Type B pancreatic cell (in vitro differentiated cells): ENCODE data around the gene CPLX1. TPM values are rescaled to one million over a fixed set of nuclear protein-coding genes. Genes with fewer than 3 reads are reported as not detected.

ENCODE experiments used
- DNase-seq: peaks from one replicate; pipeline ENCODE4 v3.0.0; 2021; ENCODE audit warnings: mixed read lengths; ENCODE audit not compliant: unreplicated experiment; ENCODE audit errors: extremely low spot score
- H3K27ac Mint-ChIP-seq: 2 replicates; pipeline ENCODE4 v1.8.0; 2021; ENCODE audit warnings: mild to moderate bottlenecking, mixed read lengths
- H3K27me3 Mint-ChIP-seq: 2 replicates; pipeline ENCODE4 v1.8.0; 2021; ENCODE audit warnings: mixed read lengths
- H3K36me3 Mint-ChIP-seq: 2 replicates; pipeline ENCODE4 v1.8.0; 2021; ENCODE audit warnings: mixed read lengths
- H3K4me1 Mint-ChIP-seq: one replicate; pipeline ENCODE4 v1.8.0; 2021; ENCODE audit warnings: mixed read lengths; ENCODE audit not compliant: unreplicated experiment
- H3K4me3 Mint-ChIP-seq: 2 replicates; pipeline ENCODE4 v1.8.0; 2021; ENCODE audit warnings: mild to moderate bottlenecking, mixed read lengths
- H3K9me3 Mint-ChIP-seq: 2 replicates; pipeline ENCODE4 v1.8.0; 2021; ENCODE audit warnings: mixed read lengths
- total RNA-seq: library from RNA; stranded (reverse); gene quantifications from 2 replicates; pipeline ENCODE4 v1.2.1, GENCODE V29; 2021; ENCODE audit warnings: low replicate concordance
- TF ChIP-seq, protein P1 (sequence below): fragments of 200-600 bp; sonication (generic); conservative IDR thresholded peaks from 2 replicates; pipeline ENCODE4 v1.5.0; 2021; ENCODE audit warnings: antibody characterized with exemption, mild to moderate bottlenecking

Gene CPLX1
- total RNA-seq, 1 donor from 2014 or later = 5.6 TPM

DNA sequence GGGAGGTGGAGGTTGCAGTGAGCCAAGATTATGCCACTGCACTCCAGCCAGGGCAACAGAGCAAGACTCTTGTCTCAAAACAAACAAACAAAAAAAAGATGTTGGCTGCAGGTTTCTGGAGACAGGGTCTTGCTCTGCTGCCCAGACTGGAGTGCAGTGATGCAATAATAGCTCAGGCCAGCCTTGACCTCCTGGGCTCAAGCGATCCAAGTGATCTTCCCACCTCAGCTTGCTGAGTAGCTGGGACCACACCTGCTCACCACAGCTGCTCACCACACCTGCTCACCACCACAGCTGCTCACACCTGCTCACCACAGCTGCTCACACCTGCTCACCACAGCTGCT, 29.9 kb upstream of the CPLX1 start:
- no peak for DNase-seq
- H3K27ac Mint-ChIP-seq = no peak overlapping the region
- no peak overlapping the region for H3K4me3 Mint-ChIP-seq
- H3K36me3 Mint-ChIP-seq = peaks cover 15% of the 10 kb centered on the region
- no peaks in the 10 kb centered on the region for H3K4me1 Mint-ChIP-seq
- no peaks in the 10 kb centered on the region for H3K27me3 Mint-ChIP-seq
- no peaks in the 10 kb centered on the region for H3K9me3 Mint-ChIP-seq
- TF ChIP-seq, protein P1, sequence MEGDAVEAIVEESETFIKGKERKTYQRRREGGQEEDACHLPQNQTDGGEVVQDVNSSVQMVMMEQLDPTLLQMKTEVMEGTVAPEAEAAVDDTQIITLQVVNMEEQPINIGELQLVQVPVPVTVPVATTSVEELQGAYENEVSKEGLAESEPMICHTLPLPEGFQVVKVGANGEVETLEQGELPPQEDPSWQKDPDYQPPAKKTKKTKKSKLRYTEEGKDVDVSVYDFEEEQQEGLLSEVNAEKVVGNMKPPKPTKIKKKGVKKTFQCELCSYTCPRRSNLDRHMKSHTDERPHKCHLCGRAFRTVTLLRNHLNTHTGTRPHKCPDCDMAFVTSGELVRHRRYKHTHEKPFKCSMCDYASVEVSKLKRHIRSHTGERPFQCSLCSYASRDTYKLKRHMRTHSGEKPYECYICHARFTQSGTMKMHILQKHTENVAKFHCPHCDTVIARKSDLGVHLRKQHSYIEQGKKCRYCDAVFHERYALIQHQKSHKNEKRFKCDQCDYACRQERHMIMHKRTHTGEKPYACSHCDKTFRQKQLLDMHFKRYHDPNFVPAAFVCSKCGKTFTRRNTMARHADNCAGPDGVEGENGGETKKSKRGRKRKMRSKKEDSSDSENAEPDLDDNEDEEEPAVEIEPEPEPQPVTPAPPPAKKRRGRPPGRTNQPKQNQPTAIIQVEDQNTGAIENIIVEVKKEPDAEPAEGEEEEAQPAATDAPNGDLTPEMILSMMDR = no peak

DNA sequence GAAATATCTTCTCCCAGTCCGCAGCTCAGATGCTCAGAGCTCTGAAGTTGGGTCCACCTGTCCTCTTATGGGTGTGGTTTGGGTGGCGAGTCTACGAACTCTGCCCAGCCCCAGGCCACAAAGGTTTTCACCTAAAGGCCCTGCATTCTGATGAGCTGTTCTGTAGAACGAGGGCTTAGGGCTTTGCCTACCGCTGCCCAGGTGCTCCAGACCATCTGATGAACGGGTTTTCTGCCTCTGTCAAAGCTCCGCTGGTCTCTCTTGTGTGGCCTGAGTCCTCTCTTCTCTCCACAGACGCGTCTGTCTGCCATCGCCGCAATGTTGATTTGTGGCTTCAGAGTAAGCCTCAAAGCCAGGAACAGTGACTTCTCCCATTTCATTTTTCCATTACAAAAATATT, 28.4 kb upstream of the CPLX1 start:
- H3K27ac Mint-ChIP-seq = no peak overlapping the region
- no peak overlapping the region for H3K4me3 Mint-ChIP-seq
- no peak for DNase-seq
- H3K4me1 Mint-ChIP-seq = no peaks in the 10 kb centered on the region
- no peaks in the 10 kb centered on the region for H3K9me3 Mint-ChIP-seq
- peaks cover 12% of the 10 kb centered on the region for H3K36me3 Mint-ChIP-seq
- H3K27me3 Mint-ChIP-seq = no peaks in the 10 kb centered on the region
- TF ChIP-seq, protein P1 = no peak

DNA sequence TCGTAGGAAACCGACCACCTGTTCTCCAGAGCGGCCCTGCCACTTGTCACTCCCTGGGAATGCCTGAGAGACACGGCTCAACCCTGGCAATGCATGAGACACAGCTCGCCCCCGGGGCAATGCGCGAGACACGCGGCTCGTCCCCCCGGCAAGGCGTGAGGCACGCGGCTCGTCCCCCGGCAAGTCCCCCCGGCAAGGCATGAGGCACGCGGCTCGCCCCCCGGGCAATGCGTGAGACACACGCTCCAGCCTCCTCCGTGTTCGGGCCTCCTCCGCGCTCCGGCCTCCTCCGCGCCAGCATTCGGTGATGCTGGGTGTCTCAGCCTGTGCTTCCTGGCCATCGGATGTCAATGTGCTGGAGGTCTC, 27.5 kb upstream of the CPLX1 start:
- H3K4me1 Mint-ChIP-seq = no peaks in the 10 kb centered on the region
- H3K9me3 Mint-ChIP-seq = no peaks in the 10 kb centered on the region
- H3K36me3 Mint-ChIP-seq = peaks cover 15% of the 10 kb centered on the region
- H3K27me3 Mint-ChIP-seq = no peaks in the 10 kb centered on the region
- DNase-seq = no peak
- no peak overlapping the region for H3K27ac Mint-ChIP-seq
- TF ChIP-seq, protein P1 = no peak
- H3K4me3 Mint-ChIP-seq = no peak overlapping the region

DNA sequence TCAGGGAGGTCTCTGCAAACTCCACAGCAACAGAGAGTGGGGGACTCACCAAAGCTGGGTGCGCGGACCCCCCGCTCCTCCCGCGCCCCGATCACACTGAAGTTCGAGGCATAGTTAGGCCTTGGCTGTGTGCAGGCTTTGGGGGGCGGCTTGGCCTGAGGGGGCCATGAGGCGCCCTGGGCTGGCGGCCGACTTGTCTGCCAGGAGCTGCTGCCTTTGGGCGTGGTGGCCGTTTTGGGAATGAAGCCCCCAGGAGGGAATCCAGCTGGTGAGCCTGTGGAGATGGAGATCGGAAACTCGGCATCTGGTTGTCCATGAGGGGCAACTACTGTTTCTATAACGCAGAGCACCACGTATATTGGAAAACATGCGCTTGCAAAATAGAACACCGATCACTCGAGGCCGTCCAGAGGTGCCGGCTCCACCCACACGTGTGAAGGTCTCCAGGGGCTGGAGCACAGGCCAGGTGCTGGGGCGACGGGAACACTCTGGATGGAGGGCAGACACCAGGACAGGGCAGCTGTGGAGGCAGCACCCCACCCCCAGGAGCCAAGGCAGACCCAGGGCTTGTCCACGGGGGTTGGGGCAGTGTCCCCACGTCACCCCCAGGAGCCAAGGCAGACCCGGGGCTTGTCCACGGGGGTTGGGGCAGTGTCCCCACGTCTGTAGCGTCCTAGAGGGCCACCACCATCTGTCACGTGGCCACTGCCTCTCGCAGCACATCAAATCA, 25.9 kb upstream of the CPLX1 start:
- H3K9me3 Mint-ChIP-seq = no peaks in the 10 kb centered on the region
- TF ChIP-seq, protein P1 = no peak

DNA sequence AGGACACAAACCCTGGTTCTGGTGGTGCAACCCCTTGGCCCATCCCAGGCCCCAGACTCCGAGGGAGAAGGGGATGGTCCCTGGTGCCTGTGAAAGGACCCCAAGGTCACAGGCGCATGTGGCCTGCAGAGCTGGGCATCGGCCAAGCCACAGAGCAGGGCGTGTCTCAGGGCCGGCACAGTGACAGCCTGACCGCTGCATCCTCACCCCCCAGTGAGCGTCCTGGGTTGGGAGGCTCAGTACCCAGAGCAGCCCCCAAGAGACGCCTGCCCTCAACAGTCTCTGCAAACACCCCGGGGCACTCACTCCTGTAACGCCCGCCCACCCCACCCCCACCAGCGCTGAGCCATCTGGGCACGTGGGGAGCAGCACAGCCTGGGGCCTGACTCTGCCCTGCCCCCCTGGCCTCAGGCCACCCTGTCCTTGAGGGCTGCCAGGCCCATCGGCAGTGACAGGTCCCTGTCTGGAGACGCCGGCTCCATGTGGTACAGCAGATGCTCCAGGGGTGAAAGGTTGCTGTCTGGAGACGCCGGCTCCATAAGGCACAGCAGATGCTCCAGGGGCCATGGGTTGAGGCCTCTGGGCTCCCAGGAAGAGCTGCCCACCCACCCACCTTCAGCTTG, 24.5 kb upstream of the CPLX1 start:
- TF ChIP-seq, protein P1 = no peak
- no peaks in the 10 kb centered on the region for H3K9me3 Mint-ChIP-seq

More for the DNA sequence above, 25.9 kb upstream of the CPLX1 start:
- Mint-ChIP-seq H3K27me3 (no peaks in the 10 kb centered on the region), H3K4me3 (no peak overlapping the region), H3K4me1 (no peaks in the 10 kb centered on the region), H3K27ac (no peak overlapping the region), H3K36me3 (peaks cover 11% of the 10 kb centered on the region)
- no peak for DNase-seq

More for the DNA sequence above, 24.5 kb upstream of the CPLX1 start:
- H3K36me3 Mint-ChIP-seq = peaks cover 6% of the 10 kb centered on the region
- H3K4me3 Mint-ChIP-seq = no peak overlapping the region
- no peak overlapping the region for H3K27ac Mint-ChIP-seq
- no peaks in the 10 kb centered on the region for H3K27me3 Mint-ChIP-seq
- DNase-seq = no peak
- H3K4me1 Mint-ChIP-seq = peaks cover 3% of the 10 kb centered on the region
